GM10266 (cell line): ENCODE results near the gene PWP2.

Source experiments
- DNase-seq: peaks from one replicate; pipeline ENCODE4 v3.0.0; 2012; ENCODE audit errors: extremely low spot score
- CTCF ChIP-seq: IDR thresholded peaks from 2 replicates; pipeline ENCODE4 v1.5.1; 2012; ENCODE audit warnings: mild to moderate bottlenecking, low read depth; ENCODE audit not compliant: control insufficient read depth, insufficient read depth; ENCODE audit errors: missing control alignments

PWP2 gene

DNA sequence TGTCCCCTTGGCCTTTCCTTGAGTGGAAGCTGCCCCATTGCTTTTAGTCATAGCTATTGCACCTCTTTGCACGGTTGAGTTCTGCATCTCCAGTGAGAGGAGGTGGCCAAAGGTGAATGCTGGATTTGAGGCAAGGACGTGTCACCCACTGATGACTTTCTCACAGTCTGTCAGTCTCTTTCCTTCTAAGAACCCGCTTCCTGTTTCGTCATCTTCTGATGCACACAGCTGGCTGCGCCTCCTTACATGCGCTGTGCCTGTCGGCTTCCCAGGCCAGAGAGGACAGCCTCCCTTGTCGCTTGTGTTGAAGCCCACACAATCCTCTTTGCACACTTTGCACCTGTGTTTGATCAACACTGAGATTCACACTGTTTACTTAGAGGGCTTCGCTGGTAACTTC, 41.8 kb upstream of the PWP2 start:
- no peak for TF ChIP-seq CTCF
- DNase-seq = no peak

DNA sequence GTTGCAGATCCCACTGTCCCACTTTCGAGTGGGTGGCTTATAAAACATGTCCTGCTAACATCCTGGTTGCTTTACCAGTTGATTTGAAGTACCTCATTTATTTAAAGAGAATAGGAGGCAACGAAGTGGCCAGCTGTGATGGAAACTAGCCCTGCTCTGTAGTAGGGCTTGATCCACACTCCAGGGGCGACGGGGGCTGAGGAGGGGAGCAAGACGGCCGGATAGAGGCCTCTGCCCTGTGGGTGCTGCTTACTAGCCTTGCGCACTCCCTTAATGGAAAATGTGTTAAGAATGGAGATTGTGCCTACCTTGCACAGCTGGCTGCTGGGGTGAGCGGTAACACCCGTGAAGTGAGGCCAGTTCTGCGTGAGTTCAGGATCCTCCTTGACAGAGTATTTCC, 41.1 kb upstream of the PWP2 start:
- DNase-seq = no peak
- TF ChIP-seq CTCF = no peak

DNA sequence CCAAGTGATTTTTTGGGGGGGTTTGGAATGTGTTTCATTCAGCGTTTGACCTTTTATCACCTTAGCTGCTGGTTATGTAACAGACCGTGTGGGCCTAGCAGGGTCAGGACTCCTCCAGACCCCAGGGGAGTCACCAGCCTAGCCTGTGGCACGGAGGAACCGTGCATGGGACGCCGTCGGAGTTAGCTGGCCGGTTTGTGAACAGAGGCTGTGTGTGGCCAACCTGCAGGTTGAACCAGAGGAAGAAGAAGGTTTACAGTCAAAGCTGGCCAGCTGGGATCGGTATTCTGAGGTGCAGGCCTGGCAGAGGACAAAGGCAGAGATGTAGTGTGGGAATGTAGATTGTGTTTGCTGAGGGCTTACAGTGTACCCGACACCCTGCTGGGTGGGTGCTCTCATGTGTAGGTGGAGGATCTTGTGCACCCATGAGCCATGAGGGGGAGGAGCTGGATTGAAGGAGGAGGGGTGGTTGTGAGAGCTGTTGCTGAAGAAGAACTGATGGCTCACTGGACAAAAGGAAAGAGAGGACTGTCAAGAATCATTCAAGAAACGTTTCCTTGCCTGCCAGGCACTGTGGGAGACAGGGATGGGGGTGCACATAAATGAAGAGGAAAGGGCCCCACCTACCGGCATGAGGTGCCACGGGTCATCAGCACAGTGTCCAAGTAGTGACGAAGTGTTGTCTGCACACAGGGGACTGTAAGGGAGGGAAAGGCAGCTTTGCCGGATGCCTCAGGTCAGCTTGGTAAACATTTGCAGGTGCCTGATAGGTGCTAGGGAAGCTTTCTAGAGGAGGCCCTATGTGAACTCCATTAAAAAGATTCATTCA, 40.0 kb upstream of the PWP2 start:
- no peak for DNase-seq
- peak; percentile 17 for TF ChIP-seq CTCF

GRCh38 chr21:44070391-44070790, 36.8 kb upstream of the PWP2 start:
- TF ChIP-seq CTCF = no peak
- DNase-seq = no peak

DNA sequence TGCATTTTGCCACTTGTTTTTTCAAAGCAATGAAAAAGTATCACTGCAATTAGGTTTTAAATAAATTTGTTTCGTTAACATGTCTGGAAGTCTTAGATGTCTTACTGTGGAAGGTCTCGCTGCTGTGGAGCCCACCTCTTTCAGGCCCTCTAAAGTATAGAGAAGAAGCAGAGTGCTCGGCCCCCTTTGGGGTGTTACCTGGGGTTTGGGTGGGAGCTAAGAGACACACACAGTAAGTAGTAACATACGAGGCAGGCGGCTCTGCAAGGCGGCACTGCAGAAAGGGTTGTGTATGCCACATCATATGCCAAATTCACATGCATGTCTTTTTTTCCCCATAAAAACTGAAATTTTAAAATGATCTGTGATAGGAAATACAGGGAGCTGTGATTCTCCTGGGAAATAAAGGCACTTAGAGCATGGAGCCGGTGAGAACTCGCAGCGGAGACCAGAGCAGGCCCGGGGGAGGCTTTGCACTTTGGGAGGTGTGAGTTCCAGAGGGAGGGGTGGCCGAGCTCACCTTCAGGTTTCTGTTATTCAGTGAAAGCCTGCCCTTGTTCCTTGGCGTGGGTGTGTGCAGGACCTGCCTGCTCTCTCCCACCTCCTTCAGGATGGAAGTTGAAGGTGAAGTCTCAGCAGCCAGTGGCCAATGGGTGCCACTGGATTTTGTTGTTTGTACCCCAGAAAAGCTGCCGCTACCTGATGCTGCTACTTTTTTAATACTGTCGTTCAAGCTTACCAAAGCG, 35.7 kb upstream of the PWP2 start:
- DNase-seq = no peak
- TF ChIP-seq CTCF = no peak

DNA sequence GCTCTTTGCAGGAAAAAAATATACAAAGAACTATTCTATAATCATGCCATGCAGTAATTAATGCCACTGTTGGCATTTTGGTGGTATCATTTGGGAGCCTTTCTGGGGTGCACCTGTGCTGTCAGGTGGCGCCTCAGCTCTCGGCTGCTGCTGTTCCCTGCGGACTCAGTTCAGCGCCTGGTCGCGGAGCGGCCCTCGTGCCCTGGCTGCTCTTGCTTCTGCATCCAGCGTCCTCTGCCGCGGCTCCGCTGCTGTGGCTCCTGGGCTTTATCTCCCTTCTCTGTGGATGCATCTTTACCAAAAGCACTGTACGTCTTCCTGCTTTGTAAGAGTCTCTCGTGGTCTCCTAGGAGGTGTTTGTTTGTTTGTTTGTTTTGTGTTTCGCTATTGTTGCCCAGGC, 35.1 kb upstream of the PWP2 start:
- no peak for TF ChIP-seq CTCF
- DNase-seq = no peak
